Hepatocyte (in vitro differentiated cells): ENCODE data around the gene HOXD9. TPM values are rescaled to one million over a fixed set of nuclear protein-coding genes. Genes with fewer than 3 reads are reported as not detected.
A peak's percentile ranks its signal among the peaks of the same experiment; 100 is the strongest.

Experiments
- DNase-seq: peaks from one replicate; pipeline ENCODE4 v3.0.0-alpha.2; 2016; ENCODE audit warnings: low spot score
- H2AFZ ChIP-seq: fragments of 200-600 bp; sonication (generic); 2 replicates; pipeline ENCODE4 v1.6.0; 2016; ENCODE audit warnings: antibody characterized with exemption, mild to moderate bottlenecking
- H3K27ac ChIP-seq: fragments of 200-600 bp; sonication (generic); 2 replicates; pipeline ENCODE4 v1.5.1; 2016; ENCODE audit warnings: mild to moderate bottlenecking
- H3K27me3 ChIP-seq: fragments of 200-600 bp; sonication (generic); 2 replicates; pipeline ENCODE4 v1.6.1; 2016
- H3K36me3 ChIP-seq: fragments of 200-600 bp; sonication (generic); replicated peaks from 2 replicates; pipeline ENCODE4 v1.5.1; 2016; ENCODE audit warnings: low read depth; ENCODE audit not compliant: insufficient read depth
- H3K4me1 ChIP-seq: fragments of 200-600 bp; sonication (generic); 2 replicates; pipeline ENCODE4 v1.5.1; 2016; ENCODE audit warnings: mild to moderate bottlenecking, moderate library complexity; ENCODE audit not compliant: insufficient read depth
- H3K4me2 ChIP-seq: fragments of 200-600 bp; sonication (generic); 2 replicates; pipeline ENCODE4 v1.6.0; 2016
- H3K4me3 ChIP-seq: fragments of 200-600 bp; sonication (generic); 2 replicates; pipeline ENCODE4 v1.5.1; 2016; ENCODE audit warnings: mild to moderate bottlenecking
- H3K79me2 ChIP-seq: fragments of 200-600 bp; sonication (generic); 2 replicates; pipeline ENCODE4 v1.6.0; 2017; ENCODE audit warnings: mild to moderate bottlenecking
- H3K9me2 ChIP-seq: fragments of 200-600 bp; sonication (generic); replicated peaks from 2 replicates; pipeline ENCODE4 v1.6.0; 2017; ENCODE audit warnings: mild to moderate bottlenecking; ENCODE audit not compliant: insufficient read depth
- H3K9me3 ChIP-seq: fragments of 200-600 bp; sonication (generic); 2 replicates; pipeline ENCODE4 v1.5.1; 2016; ENCODE audit warnings: low read depth, mild to moderate bottlenecking
- H4K20me1 ChIP-seq: fragments of 200-600 bp; sonication (generic); 2 replicates; pipeline ENCODE4 v1.6.0; 2016; ENCODE audit warnings: mild to moderate bottlenecking; ENCODE audit not compliant: insufficient read depth, poor library complexity, severe bottlenecking
- EZH2 ChIP-seq: fragments of 200-600 bp; sonication (generic); IDR thresholded peaks from 2 replicates; pipeline ENCODE4 v1.6.1; 2016; ENCODE audit warnings: antibody characterized with exemption, mild to moderate bottlenecking, borderline replicate concordance
- EZH2phosphoT487 ChIP-seq: fragments of 200-600 bp; sonication (generic); IDR thresholded peaks from one replicate; pipeline ENCODE4 v1.6.1; 2018; ENCODE audit warnings: antibody characterized with exemption, mild to moderate bottlenecking, low read depth, moderate library complexity; ENCODE audit not compliant: unreplicated experiment, severe bottlenecking
- WGBS: methylation state at CpG from one replicate; pipeline ENCODE4 v1.1.6; 2016; ENCODE audit warnings: low lambda C conversion rate; ENCODE audit errors: missing lambda C conversion rate; 5-methylcytosine and 5-hydroxymethylcytosine counted together
- polyA plus RNA-seq: library from polyadenylated mRNA; unstranded; fragments of >200 nt; fragmentation: Nextera tagmentation; extraction: Ambion mirVana; gene quantifications from 2 replicates; pipeline ENCODE4 v1.2.1, GENCODE V29; 2016
- total RNA-seq: library from RNA; depleted of rRNA; stranded (reverse); fragments of >200 nt; gene quantifications from 2 replicates; pipeline ENCODE4 v1.2.3, GENCODE V29; 2014
- TF ChIP-seq, protein P1 (sequence below): fragments of 200-600 bp; sonication (generic); IDR thresholded peaks from 2 replicates; pipeline ENCODE4 v1.5.1; 2016; ENCODE audit warnings: antibody characterized with exemption, mild to moderate bottlenecking; ENCODE audit not compliant: poor library complexity

The HOXD9 gene
- total and polyA plus RNA-seq, 2 experiments from 2014 or later, result 2.9 to 4.7 TPM

DNA sequence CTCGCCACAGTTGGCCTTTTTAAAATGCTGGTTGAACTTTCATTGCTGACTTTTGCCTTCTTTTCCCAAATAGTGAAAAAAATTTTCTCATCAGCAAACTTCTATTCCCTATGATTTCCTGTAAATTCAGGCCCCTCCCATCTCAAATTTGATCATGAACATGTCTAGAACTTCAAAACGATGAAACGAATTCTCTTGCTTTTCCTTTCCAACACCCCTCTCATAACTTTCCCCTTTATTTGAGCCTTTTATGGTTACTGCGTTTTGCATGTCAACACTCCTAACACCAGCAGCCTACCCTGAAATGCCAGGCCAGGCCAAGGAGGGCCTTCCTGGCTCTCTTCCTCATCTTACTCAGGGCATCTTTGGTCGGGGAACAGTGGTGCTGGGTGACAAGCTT, 31.7 kb upstream of the HOXD9 start:
- WGBS, result 33% methylated on average over 5 of the region's 5 CpGs
- peaks cover 63% of the 10 kb centered on the region for H3K79me2 ChIP-seq
- no peaks in the 10 kb centered on the region for H3K9me2 ChIP-seq

DNA sequence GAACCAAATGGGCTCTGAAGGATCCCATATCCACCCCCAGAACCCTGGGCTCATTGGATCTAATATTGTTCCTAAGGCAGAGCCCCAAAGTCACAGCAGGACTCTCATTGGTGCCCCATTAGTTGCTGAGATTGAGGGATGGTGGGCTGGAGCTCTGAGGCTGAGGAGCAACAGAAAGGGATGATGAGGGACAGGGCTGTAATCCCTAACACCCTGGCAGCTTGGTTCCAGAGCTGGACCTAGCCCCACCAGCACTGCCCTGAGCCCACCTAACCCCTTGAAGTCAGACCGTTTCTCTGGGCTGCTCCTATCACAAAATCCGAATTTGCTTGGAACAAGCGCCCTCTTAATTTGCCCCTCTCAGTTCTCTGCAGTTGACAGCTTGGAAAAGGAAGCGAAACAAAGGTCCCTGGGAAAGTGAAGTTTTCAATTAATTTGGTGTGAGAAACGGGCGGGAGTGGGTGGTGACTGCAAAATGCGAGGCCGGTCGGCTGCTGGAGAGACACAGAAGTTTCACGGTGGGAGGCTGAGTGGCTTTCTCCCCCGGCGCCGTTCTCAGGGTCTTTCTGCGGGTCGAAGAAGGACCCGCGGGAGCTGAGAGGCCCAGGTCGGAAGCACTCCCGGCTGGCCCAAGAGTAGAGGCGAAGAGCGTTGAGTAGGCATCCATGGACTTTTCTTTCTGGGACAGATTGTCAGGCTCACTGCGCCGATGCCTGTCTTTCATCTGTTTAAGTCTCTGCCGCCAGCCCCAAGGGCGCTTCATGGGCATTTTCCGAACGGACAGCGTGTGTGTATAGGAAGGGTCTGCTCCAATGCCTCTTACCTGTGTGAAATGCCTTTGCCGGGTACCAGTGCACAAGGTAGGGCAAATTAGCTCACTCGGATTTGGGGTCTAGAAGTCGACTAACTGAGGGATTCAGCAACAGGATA, 30.9 kb upstream of the HOXD9 start:
- H3K27ac ChIP-seq, result peak overlapping the region; percentile 88
- TF ChIP-seq, protein P1, sequence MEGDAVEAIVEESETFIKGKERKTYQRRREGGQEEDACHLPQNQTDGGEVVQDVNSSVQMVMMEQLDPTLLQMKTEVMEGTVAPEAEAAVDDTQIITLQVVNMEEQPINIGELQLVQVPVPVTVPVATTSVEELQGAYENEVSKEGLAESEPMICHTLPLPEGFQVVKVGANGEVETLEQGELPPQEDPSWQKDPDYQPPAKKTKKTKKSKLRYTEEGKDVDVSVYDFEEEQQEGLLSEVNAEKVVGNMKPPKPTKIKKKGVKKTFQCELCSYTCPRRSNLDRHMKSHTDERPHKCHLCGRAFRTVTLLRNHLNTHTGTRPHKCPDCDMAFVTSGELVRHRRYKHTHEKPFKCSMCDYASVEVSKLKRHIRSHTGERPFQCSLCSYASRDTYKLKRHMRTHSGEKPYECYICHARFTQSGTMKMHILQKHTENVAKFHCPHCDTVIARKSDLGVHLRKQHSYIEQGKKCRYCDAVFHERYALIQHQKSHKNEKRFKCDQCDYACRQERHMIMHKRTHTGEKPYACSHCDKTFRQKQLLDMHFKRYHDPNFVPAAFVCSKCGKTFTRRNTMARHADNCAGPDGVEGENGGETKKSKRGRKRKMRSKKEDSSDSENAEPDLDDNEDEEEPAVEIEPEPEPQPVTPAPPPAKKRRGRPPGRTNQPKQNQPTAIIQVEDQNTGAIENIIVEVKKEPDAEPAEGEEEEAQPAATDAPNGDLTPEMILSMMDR, result no peak
- TF ChIP-seq EZH2, result peak; percentile 75
- peak; percentile 87 for TF ChIP-seq EZH2phosphoT487
- H3K27me3 ChIP-seq, result peaks cover 95% of the 10 kb centered on the region
- no peaks in the 10 kb centered on the region for H3K36me3 ChIP-seq
- no peak overlapping the region for H2AFZ ChIP-seq
- peaks cover 63% of the 10 kb centered on the region for H3K79me2 ChIP-seq
- no peak for DNase-seq
- WGBS, result 8% methylated on average over 31 of the region's 31 CpGs
- peak overlapping the region; percentile 21 for H3K4me3 ChIP-seq
- peak overlapping the region; percentile 91 for H3K4me2 ChIP-seq
- peaks cover 14% of the 10 kb centered on the region for H4K20me1 ChIP-seq
- H3K4me1 ChIP-seq, result peaks cover 7% of the 10 kb centered on the region
- H3K9me2 ChIP-seq, result no peaks in the 10 kb centered on the region
- no peaks in the 10 kb centered on the region for H3K9me3 ChIP-seq

More for the DNA sequence above, 31.7 kb upstream of the HOXD9 start:
- peaks cover 95% of the 10 kb centered on the region for H3K27me3 ChIP-seq
- peak overlapping the region; percentile 91 for H3K4me2 ChIP-seq
- no peak overlapping the region for H3K4me3 ChIP-seq
- no peaks in the 10 kb centered on the region for H3K36me3 ChIP-seq
- no peaks in the 10 kb centered on the region for H3K9me3 ChIP-seq
- peaks cover 9% of the 10 kb centered on the region for H3K4me1 ChIP-seq
- TF ChIP-seq EZH2 (no peak), EZH2phosphoT487 (no peak)
- TF ChIP-seq, protein P1, result no peak
- no peak overlapping the region for H2AFZ ChIP-seq
- peak overlapping the region; percentile 88 for H3K27ac ChIP-seq
- DNase-seq, result no peak
- H4K20me1 ChIP-seq, result peaks cover 14% of the 10 kb centered on the region

DNA sequence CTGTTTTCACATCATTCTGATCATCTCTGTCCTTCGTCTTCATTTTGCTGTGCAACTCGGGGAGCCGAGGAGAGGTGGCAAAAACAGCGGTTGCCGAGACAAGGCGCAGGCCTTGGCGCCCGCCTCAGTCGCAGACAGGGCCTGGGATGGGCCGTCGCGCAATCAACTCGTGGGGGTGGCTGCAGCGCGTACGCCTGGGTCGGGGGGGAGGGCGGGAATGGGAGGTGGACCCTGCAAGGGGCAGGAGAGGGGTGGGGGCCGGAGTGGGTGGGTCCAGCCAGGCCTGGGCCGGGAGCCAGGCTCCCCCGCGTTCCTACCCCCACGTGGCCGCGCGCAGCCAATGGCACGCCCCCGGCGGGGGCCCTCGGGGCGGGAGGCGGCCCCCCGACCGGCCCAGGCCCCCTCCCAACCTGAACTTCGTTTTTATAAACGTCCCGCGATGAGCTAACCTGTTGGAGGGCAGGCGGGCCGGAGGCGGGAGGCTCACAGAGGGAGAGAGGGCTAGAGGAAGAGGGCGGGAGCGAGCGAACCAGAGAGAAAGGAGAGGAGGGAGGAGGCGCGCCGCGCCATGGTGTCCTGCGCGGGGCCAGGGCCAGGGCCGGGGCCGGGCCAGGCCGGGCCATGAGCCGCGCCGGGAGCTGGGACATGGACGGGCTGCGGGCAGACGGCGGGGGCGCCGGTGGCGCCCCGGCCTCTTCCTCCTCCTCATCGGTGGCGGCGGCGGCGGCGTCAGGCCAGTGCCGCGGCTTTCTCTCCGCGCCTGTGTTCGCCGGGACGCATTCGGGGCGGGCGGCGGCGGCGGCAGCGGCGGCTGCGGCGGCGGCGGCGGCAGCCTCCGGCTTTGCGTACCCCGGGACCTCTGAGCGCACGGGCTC, 30.0 kb upstream of the HOXD9 start, which contains the start of gene HOXD13:
Gene HOXD13 (plus strand): TSS at position 452 of the 875 bp plus-strand sequence. CDS start 170 bp downstream, at position 622.
- no peaks in the 10 kb centered on the region for H3K36me3 ChIP-seq
- H3K27me3 ChIP-seq, result peaks cover 95% of the 10 kb centered on the region
- no peaks in the 10 kb centered on the region for H3K9me2 ChIP-seq
- H3K27ac ChIP-seq, result peak within 1 kb of the TSS; percentile 89
- peak within 1 kb of the TSS; percentile 91 for H3K4me2 ChIP-seq
- peak within 1 kb of the TSS; percentile 17 for H2AFZ ChIP-seq
- H3K4me3 ChIP-seq, result peak within 1 kb of the TSS; percentile 57
- no peaks in the 10 kb centered on the region for H3K9me3 ChIP-seq
- H3K4me1 ChIP-seq, result peaks cover 7% of the 10 kb centered on the region
- H4K20me1 ChIP-seq, result peaks cover 14% of the 10 kb centered on the region
- peaks cover 60% of the 10 kb centered on the region for H3K79me2 ChIP-seq
- TF ChIP-seq EZH2phosphoT487 (no peak), EZH2 (no peak)
- TF ChIP-seq, protein P1, result no peak
- DNase-seq, result peak; percentile 87
- WGBS, result 3% methylated on average over 45 of the region's 95 CpGs
